GM19035 (cell line): Measurements from ENCODE around the gene HNF1A.
"Not testable (repeated sequence)": the region's sequence is repeated elsewhere in the genome, so short reads cannot be mapped to it uniquely, and the experiment has no call there.

ENCODE experiments used
- ATAC-seq: cut with Tn5 transposase; IDR thresholded peaks from one replicate; pipeline ENCODE4 v1.9.1; 2021; ENCODE audit not compliant: unreplicated experiment

Gene HNF1A

DNA sequence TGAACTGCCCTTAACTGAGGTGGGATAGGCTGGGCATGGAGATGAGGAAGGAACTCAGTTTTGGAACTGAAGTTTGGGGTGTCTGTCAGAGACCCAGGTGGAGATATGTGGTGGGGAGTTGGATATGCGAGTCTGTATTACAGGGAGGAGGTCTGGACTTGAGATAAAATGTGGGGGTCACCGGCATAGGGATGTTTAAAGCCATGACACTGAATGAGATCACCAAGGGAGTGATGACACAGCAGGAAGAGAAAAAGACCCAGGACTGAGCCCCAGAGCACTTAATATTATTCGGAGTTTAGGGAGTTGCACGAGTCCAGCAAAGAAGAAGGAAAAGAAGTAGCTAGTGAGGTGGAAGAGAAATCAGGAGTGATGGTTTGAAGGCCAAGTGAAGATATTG is 64.7 kb downstream of the HNF1A start:
- no peak for ATAC-seq

DNA sequence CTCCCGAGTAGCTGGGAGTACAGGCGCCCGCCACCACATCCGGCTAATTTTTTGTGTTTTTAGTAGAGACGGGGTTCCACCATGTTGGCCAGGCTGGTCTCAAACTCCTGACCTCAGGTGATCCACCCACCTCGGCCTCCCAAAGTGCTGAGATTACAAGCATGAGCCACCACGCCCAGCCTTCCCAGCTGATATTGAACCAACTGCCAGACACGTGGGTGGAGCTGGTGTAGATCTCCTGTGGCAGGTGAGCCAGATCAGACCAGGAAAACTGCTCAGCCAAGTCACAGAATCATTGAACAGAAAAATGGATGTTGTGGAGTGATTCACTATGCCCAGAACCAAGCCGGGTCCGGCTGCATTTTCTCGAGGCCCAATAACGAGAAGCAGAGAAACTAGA is 69.1 kb downstream of the HNF1A start:
- not testable (repeated sequence) for ATAC-seq

DNA sequence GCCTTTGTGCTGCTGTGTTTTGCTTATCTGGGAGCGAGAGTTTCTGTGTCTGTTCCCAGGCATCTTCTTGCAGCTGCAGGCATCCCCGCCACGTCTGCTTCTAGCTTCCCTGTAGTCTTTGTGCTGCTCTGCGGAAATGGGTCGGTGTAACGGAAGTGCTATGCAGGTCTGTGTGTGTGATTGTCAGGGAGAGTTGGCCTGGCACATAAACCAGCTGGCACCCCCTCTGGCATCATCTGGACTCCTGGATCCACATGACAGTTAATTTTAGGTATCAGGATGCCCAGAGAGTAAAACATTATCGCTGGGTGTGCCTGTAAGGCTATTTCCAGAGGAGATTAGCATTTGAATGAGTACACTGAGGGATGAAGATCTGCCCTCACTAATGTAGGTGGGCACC is 70.1 kb downstream of the HNF1A start:
- no peak for ATAC-seq

DNA sequence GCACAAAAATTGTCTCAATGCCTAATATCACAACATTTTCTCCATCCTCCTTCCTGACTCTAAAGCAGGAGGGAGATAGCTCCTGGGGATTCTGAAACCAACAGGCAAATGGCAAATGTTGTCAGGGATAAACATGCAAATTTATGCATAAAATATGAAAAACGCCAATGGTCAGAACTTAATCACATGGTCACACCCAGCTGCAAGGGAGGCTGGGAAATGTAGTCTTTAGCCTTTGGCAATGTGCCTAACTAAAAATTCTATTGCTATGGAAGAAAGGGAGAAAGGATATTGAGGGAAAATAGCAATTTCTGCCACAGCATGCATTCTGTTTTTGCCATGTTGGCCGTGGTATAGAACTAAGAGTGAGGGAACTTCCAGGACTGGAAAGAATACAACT is 72.4 kb downstream of the HNF1A start:
- ATAC-seq = no peak
